Measurements from ENCODE around the gene FBXO15.

- TF ChIP-seq CTCF (IDR thresholded peaks at IDR 0.05; ENCODE audit: low read depth, low read length) (no peak; the same call in 1 of the 2 replicates), EZH2phosphoT487 (IDR thresholded peaks at IDR 0.05; ENCODE audit: low read depth) (no peak)
Observed at GRCh38 chr18:74147491-74147778, 199 bp downstream of the FBXO15 start.
